ENCODE data around the gene TMEM14C.

The TMEM14C gene

DNA sequence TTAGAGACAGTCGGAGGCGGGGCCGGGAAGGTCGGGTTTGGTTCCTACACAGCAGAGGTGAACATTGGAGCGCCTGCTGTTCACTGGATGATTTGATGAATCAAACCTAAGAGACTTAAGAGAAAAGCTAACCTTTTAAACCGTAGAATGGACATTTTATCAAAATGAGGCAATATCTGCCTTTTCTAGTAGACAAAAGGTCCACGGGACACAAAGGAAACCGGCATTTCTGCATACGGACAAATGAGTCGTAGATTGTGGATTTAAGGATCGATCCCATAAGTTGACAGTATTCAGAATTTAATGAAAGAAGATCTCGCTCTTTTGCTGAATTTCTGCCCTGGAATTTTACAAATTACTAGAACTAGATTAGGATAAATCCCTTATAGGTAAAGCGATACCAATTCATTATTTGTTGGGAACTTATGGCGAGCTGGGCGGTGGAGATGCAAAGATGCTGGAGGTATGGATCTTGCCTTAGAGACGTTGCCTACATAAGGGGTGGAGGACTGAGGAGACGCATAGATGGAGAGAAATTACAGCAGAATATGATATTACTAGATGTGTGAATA lies 27.7 kb upstream of the TMEM14C start:
- peak overlapping the region; percentile 98 for H3K4me2 ChIP-seq (ENCODE audit: low read depth, low read length, poor library complexity, severe bottlenecking)

DNA sequence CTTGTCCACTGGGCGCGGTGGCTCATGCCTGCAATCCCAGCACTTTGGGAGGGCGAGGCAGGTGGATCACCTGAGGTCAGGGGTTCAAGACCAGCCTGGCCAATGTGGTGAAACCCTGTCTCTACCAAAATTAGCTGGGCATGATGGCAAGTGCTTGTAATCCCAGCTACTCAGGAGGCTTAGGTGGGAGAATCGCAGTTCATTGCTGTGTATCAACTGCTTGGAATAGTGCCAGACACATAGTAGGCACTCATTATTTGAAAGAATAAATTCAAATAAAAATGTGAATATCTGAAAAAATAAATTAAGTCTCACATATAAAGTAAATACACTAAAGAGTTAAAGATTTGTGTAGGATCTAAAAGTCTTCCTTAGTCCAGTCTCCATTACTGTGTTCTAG lies 26.2 kb upstream of the TMEM14C start:
- H3K9ac ChIP-seq (ENCODE audit: low read depth, low read length, poor library complexity, severe bottlenecking): peak overlapping the region; percentile 82
- H3K36me3 ChIP-seq (ENCODE audit: insufficient read depth, low read length): no peaks in the 10 kb centered on the region
- peaks cover 55% of the 10 kb centered on the region for H3K79me2 ChIP-seq (ENCODE audit: insufficient read depth, low read length)
- H3K9me3 ChIP-seq (ENCODE audit: insufficient read depth, low read depth, low read length): no peaks in the 10 kb centered on the region
- no peaks in the 10 kb centered on the region for H3K27me3 ChIP-seq (ENCODE audit: insufficient read depth, low read length, poor library complexity, severe bottlenecking)
- H3K9me2 ChIP-seq (replicated peaks; ENCODE audit: low read depth, low read length): no peaks in the 10 kb centered on the region
- no peaks in the 10 kb centered on the region for H4K20me1 ChIP-seq (ENCODE audit: insufficient read depth, low read length, poor library complexity, severe bottlenecking)
- H3K4me1 ChIP-seq (ENCODE audit: insufficient read depth, low read length, poor library complexity, severe bottlenecking): peaks cover 25% of the 10 kb centered on the region
- no peak overlapping the region for H2AFZ ChIP-seq (ENCODE audit: low read length)
- TF ChIP-seq, protein P1, sequence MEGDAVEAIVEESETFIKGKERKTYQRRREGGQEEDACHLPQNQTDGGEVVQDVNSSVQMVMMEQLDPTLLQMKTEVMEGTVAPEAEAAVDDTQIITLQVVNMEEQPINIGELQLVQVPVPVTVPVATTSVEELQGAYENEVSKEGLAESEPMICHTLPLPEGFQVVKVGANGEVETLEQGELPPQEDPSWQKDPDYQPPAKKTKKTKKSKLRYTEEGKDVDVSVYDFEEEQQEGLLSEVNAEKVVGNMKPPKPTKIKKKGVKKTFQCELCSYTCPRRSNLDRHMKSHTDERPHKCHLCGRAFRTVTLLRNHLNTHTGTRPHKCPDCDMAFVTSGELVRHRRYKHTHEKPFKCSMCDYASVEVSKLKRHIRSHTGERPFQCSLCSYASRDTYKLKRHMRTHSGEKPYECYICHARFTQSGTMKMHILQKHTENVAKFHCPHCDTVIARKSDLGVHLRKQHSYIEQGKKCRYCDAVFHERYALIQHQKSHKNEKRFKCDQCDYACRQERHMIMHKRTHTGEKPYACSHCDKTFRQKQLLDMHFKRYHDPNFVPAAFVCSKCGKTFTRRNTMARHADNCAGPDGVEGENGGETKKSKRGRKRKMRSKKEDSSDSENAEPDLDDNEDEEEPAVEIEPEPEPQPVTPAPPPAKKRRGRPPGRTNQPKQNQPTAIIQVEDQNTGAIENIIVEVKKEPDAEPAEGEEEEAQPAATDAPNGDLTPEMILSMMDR (conservative IDR thresholded peaks at IDR 0.05; ENCODE audit: low read length): no peak
- no peak for TF ChIP-seq EZH2phosphoT487 (IDR thresholded peaks at IDR 0.05; ENCODE audit: borderline replicate concordance)
- no peaks in the 10 kb centered on the region for H3F3A ChIP-seq (ENCODE audit: low read depth)
- H3K4me3 ChIP-seq (ENCODE audit: low read length, poor library complexity, severe bottlenecking): peak overlapping the region; percentile 86
- peak overlapping the region; percentile 98 for H3K4me2 ChIP-seq (ENCODE audit: low read depth, low read length, poor library complexity, severe bottlenecking)

More for the DNA sequence above, 27.7 kb upstream of the TMEM14C start:
- Histone ChIP-seq H3F3A (ENCODE audit: low read depth) (no peaks in the 10 kb centered on the region), H3K4me1 (ENCODE audit: insufficient read depth, low read length, poor library complexity, severe bottlenecking) (peaks cover 25% of the 10 kb centered on the region), H3K36me3 (ENCODE audit: insufficient read depth, low read length) (no peaks in the 10 kb centered on the region), H2AFZ (ENCODE audit: low read length) (peak overlapping the region; percentile 85), H3K9me2 (replicated peaks; ENCODE audit: low read depth, low read length) (no peaks in the 10 kb centered on the region), H3K79me2 (ENCODE audit: insufficient read depth, low read length) (peaks cover 49% of the 10 kb centered on the region), H4K20me1 (ENCODE audit: insufficient read depth, low read length, poor library complexity, severe bottlenecking) (no peaks in the 10 kb centered on the region), H3K4me3 (ENCODE audit: low read length, poor library complexity, severe bottlenecking) (peak overlapping the region; percentile 86), H3K27me3 (ENCODE audit: insufficient read depth, low read length, poor library complexity, severe bottlenecking) (no peaks in the 10 kb centered on the region), H3K9ac (ENCODE audit: low read depth, low read length, poor library complexity, severe bottlenecking) (peak overlapping the region; percentile 82), H3K9me3 (ENCODE audit: insufficient read depth, low read depth, low read length) (no peaks in the 10 kb centered on the region)
- TF ChIP-seq, protein P1 (conservative IDR thresholded peaks at IDR 0.05; ENCODE audit: low read length): no peak
- no peak for TF ChIP-seq EZH2phosphoT487 (IDR thresholded peaks at IDR 0.05; ENCODE audit: borderline replicate concordance)

DNA sequence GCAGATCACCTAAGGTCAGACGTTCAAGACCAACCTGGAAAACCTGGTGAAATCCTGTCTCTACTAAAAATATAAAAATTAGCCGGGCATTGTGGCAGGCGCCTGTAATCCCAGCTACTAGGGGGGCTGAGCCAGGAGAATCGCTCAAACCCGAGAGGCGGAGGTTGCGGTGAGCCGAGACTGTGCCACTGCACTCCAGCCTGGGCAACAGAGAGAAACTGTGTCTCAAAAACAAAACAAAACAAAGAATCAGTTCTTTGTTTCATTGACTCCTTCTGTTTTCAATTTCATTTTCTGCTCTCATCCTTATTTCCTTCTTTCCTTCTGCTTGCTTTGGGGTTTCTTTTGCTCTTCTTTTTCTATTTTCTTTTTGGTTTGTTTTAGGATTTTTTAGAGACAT lies 8.9 kb upstream of the TMEM14C start:
- H3K4me1 ChIP-seq (ENCODE audit: insufficient read depth, low read length, poor library complexity, severe bottlenecking): peaks cover under 1% of the 10 kb centered on the region
- no peak overlapping the region for H3K9ac ChIP-seq (ENCODE audit: low read depth, low read length, poor library complexity, severe bottlenecking)
- H3K79me2 ChIP-seq (ENCODE audit: insufficient read depth, low read length): no peaks in the 10 kb centered on the region
- H3K36me3 ChIP-seq (ENCODE audit: insufficient read depth, low read length): peaks cover 15% of the 10 kb centered on the region; the same call in 1 of the 2 replicates
- no peaks in the 10 kb centered on the region for H3K27me3 ChIP-seq (ENCODE audit: insufficient read depth, low read length, poor library complexity, severe bottlenecking)
- H3K4me3 ChIP-seq (ENCODE audit: low read length, poor library complexity, severe bottlenecking): no peak overlapping the region
- H3K9me2 ChIP-seq (replicated peaks; ENCODE audit: low read depth, low read length): no peaks in the 10 kb centered on the region
- TF ChIP-seq, protein P1 (conservative IDR thresholded peaks at IDR 0.05; ENCODE audit: low read length): no peak
- no peak for TF ChIP-seq EZH2phosphoT487 (IDR thresholded peaks at IDR 0.05; ENCODE audit: borderline replicate concordance)
- H4K20me1 ChIP-seq (ENCODE audit: insufficient read depth, low read length, poor library complexity, severe bottlenecking): no peaks in the 10 kb centered on the region
- no peak overlapping the region for H3K4me2 ChIP-seq (ENCODE audit: low read depth, low read length, poor library complexity, severe bottlenecking)
- H2AFZ ChIP-seq (ENCODE audit: low read length): no peak overlapping the region
- no peaks in the 10 kb centered on the region for H3F3A ChIP-seq (ENCODE audit: low read depth)
- H3K9me3 ChIP-seq (ENCODE audit: insufficient read depth, low read depth, low read length): no peaks in the 10 kb centered on the region

Data from Loucy (cell line).